Measurements from ENCODE around the gene EPB41. TPM values are rescaled to one million over a fixed set of nuclear protein-coding genes. Genes with fewer than 3 reads are reported as not detected.

The EPB41 gene
- total and polyA plus RNA-seq, 4 donors, result 10.7 to 189 (median 38.1) TPM

GRCh38 chr1:28890836-28891235 lies 23.5 kb upstream of the EPB41 start:
- no peak overlapping the region for H3K9ac ChIP-seq (ENCODE audit: low read depth in 1 of 2, low read length in 2 of 2)
- H3K27ac ChIP-seq (ENCODE audit: low read depth in 1 of 2, low read length in 2 of 2), result no peak overlapping the region
- peaks cover 0 to 11% (median 4%) of the 10 kb centered on the region in 4 donors for H3K4me1 ChIP-seq (ENCODE audit: control insufficient read depth in 4 of 4, insufficient read depth in 4 of 4, low read length in 3 of 4)
- no peak overlapping the region for H3K4me3 ChIP-seq (ENCODE audit: low read depth in 1 of 3, low read length in 3 of 3)
- DNase-seq (ENCODE audit: low spot score), result no peak
- H3K9me3 ChIP-seq (ENCODE audit: control insufficient read depth in 4 of 4, low read length in 3 of 4), result no peaks in the 10 kb centered on the region
- H3K27me3 ChIP-seq (ENCODE audit: control insufficient read depth in 4 of 4, insufficient read depth in 4 of 4, low read length in 3 of 4), result no peaks in the 10 kb centered on the region
- WGBS, result 92% methylated on average over 2 of the region's 2 CpGs
- TF ChIP-seq JUND (IDR thresholded peaks at IDR 0.05), result no peak
- H3K36me3 ChIP-seq (ENCODE audit: control insufficient read depth in 4 of 4, insufficient read depth in 3 of 4, low read depth in 1 of 4, low read length in 3 of 4), result peaks cover 0 to 5% (median under 1%) of the 10 kb centered on the region in 4 donors

GRCh38 chr1:28891256-28891655 lies 23.1 kb upstream of the EPB41 start:
- 95% methylated on average over 2 of the region's 2 CpGs for WGBS
- Histone ChIP-seq H3K27me3 (ENCODE audit: control insufficient read depth in 4 of 4, insufficient read depth in 4 of 4, low read length in 3 of 4) (no peaks in the 10 kb centered on the region), H3K4me3 (ENCODE audit: low read depth in 1 of 3, low read length in 3 of 3) (no peak overlapping the region), H3K4me1 (ENCODE audit: control insufficient read depth in 4 of 4, insufficient read depth in 4 of 4, low read length in 3 of 4) (peaks cover 0 to 11% (median 4%) of the 10 kb centered on the region in 4 donors), H3K27ac (ENCODE audit: low read depth in 1 of 2, low read length in 2 of 2) (no peak overlapping the region), H3K9me3 (ENCODE audit: control insufficient read depth in 4 of 4, low read length in 3 of 4) (no peaks in the 10 kb centered on the region), H3K9ac (ENCODE audit: low read depth in 1 of 2, low read length in 2 of 2) (no peak overlapping the region), H3K36me3 (ENCODE audit: control insufficient read depth in 4 of 4, insufficient read depth in 3 of 4, low read depth in 1 of 4, low read length in 3 of 4) (peaks cover 0 to 5% (median under 1%) of the 10 kb centered on the region in 4 donors)
- no peak for DNase-seq (ENCODE audit: low spot score)
- TF ChIP-seq NR2F2 (IDR thresholded peaks at IDR 0.05), result no peak
- TF ChIP-seq EGR1 (IDR thresholded peaks at IDR 0.05; ENCODE audit: low read depth in 2 of 2), result no peak
- no peak for TF ChIP-seq RAD21 (IDR thresholded peaks at IDR 0.05)
- TF ChIP-seq HNF4A (conservative IDR thresholded peaks at IDR 0.05), result no peak
- TF ChIP-seq SP1 (IDR thresholded peaks at IDR 0.05), result no peak
- no peak for TF ChIP-seq MAX (IDR thresholded peaks at IDR 0.05)
- TF ChIP-seq ATF3 (IDR thresholded peaks at IDR 0.05), result no peak
- TF ChIP-seq GABPA (IDR thresholded peaks at IDR 0.05 in 1 of 2, conservative IDR thresholded peaks at IDR 0.05 in 1 of 2), result no peak
- no peak for TF ChIP-seq FOXA1 (IDR thresholded peaks at IDR 0.05)
- no peak for TF ChIP-seq ZBTB33 (IDR thresholded peaks at IDR 0.05)
- no peak for TF ChIP-seq JUND (IDR thresholded peaks at IDR 0.05)
- TF ChIP-seq HNF4G (IDR thresholded peaks at IDR 0.05), result no peak
- TF ChIP-seq REST (IDR thresholded peaks at IDR 0.05), result no peak
- no peak for TF ChIP-seq CTCF (IDR thresholded peaks at IDR 0.05; ENCODE audit: low read depth, low read length, missing input control)
- no peak for TF ChIP-seq YY1 (IDR thresholded peaks at IDR 0.05)

All from liver (tissue), 9 donors.